Ishikawa (cell line): ENCODE data around the gene CCDC17.

Experiments used
- CEBPB ChIP-seq: IDR thresholded peaks from 2 replicates; pipeline ENCODE4 v1.6.1; 2012
- CREB1 ChIP-seq: IDR thresholded peaks from 2 replicates; pipeline ENCODE4 v1.6.1; 2012; ENCODE audit warnings: low read depth
- EGR1 ChIP-seq: IDR thresholded peaks from 2 replicates; pipeline ENCODE4 v1.6.1; 2012
- EP300 ChIP-seq: IDR thresholded peaks from 2 replicates; pipeline ENCODE4 v1.6.1; 2012; ENCODE audit warnings: borderline replicate concordance
- FOXM1 ChIP-seq: IDR thresholded peaks from 2 replicates; pipeline ENCODE4 v1.6.1; 2012; ENCODE audit warnings: low read depth, borderline replicate concordance
- MAX ChIP-seq: IDR thresholded peaks from 2 replicates; pipeline ENCODE4 v1.6.1; 2012
- NFIC ChIP-seq: IDR thresholded peaks from 2 replicates; pipeline ENCODE4 v1.6.1; 2012
- RAD21 ChIP-seq: IDR thresholded peaks from 2 replicates; pipeline ENCODE4 v1.6.1; 2012; ENCODE audit warnings: low read depth
- REST ChIP-seq: IDR thresholded peaks from 2 replicates; pipeline ENCODE4 v1.6.1; 2012; ENCODE audit warnings: low read depth, mild to moderate bottlenecking
- TAF1 ChIP-seq: IDR thresholded peaks from 2 replicates; pipeline ENCODE4 v1.6.1; 2012; ENCODE audit warnings: low read depth, mild to moderate bottlenecking
- TCF12 ChIP-seq: IDR thresholded peaks from 2 replicates; pipeline ENCODE4 v1.6.1; 2012; ENCODE audit warnings: low read depth
- TEAD4 ChIP-seq: IDR thresholded peaks from 2 replicates; pipeline ENCODE4 v1.6.1; 2012
- YY1 ChIP-seq: IDR thresholded peaks from 2 replicates; pipeline ENCODE4 v1.6.1; 2012; ENCODE audit warnings: low read depth
- ZBTB7A ChIP-seq: IDR thresholded peaks from 2 replicates; pipeline ENCODE4 v1.6.1; 2012; ENCODE audit warnings: low read depth
- TF ChIP-seq, protein P1 (sequence below): IDR thresholded peaks from 2 replicates; pipeline ENCODE4 v1.6.1; 2012

CCDC17 gene

GRCh38 chr1:45656573-45657226 is 32.8 kb upstream of the CCDC17 start:
- TF ChIP-seq REST (no peak), YY1 (no peak), TAF1 (no peak), RAD21 (no peak), ZBTB7A (no peak), FOXM1 (no peak), CEBPB (no peak), EP300 (no peak), MAX (no peak), NFIC (no peak), CREB1 (no peak), EGR1 (no peak), TEAD4 (no peak), TCF12 (no peak)
- TF ChIP-seq, protein P1, sequence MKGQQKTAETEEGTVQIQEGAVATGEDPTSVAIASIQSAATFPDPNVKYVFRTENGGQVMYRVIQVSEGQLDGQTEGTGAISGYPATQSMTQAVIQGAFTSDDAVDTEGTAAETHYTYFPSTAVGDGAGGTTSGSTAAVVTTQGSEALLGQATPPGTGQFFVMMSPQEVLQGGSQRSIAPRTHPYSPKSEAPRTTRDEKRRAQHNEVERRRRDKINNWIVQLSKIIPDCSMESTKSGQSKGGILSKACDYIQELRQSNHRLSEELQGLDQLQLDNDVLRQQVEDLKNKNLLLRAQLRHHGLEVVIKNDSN = no peak

DNA sequence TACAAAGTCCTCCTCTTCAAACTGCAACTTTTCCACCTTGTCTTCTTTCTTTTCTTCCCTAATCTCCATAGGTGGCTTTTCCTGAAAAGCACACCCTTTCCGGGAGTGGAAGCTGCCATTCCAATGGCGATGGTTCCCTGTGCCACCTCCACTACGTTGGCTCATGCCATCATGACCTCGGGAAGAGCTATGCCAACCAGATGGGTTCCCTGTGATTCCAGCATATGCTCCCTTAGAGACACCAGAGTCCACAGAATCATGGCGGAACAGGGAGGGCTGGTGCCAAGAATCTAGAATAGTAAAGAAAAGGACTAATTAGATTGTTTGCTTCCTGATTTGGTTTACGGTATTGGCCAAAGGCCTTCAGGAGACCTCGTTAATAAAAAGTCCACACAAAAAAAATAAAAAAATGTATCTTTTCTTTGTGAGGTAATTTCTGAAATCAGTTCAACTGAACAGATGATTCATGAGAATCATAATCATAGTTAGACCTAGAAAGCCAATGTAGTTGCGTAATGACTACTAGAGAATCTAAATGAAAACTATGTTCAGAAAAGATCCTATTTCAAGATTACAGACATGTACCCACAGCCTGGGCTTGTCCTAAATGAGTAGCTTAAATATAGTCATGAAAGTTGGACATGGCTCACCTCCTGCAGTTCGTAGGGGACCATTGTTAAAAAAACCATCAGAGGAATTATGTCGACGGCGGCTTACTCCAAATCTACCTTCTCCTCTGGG is 30.9 kb upstream of the CCDC17 start:
- TF ChIP-seq TCF12 (no peak), TEAD4 (no peak), EGR1 (no peak), CEBPB (no peak), RAD21 (no peak)

- TF ChIP-seq TEAD4 (no peak), NFIC (no peak), FOXM1 (no peak), TAF1 (no peak), YY1 (no peak)
Measured at GRCh38 chr1:45647248-45648021, 23.6 kb upstream of the CCDC17 start.

GRCh38 chr1:45644661-45645060 is 20.8 kb upstream of the CCDC17 start:
- TF ChIP-seq CREB1 = no peak
- TF ChIP-seq TAF1 = no peak
- no peak for TF ChIP-seq EP300
- no peak for TF ChIP-seq MAX
- no peak for TF ChIP-seq CEBPB
- no peak for TF ChIP-seq REST
- TF ChIP-seq YY1 = no peak
- TF ChIP-seq RAD21 = no peak
- TF ChIP-seq NFIC = no peak
- TF ChIP-seq, protein P1 = no peak
- TF ChIP-seq TEAD4 = no peak
- TF ChIP-seq TCF12 = no peak
- no peak for TF ChIP-seq EGR1
- no peak for TF ChIP-seq FOXM1
- TF ChIP-seq ZBTB7A = no peak

DNA sequence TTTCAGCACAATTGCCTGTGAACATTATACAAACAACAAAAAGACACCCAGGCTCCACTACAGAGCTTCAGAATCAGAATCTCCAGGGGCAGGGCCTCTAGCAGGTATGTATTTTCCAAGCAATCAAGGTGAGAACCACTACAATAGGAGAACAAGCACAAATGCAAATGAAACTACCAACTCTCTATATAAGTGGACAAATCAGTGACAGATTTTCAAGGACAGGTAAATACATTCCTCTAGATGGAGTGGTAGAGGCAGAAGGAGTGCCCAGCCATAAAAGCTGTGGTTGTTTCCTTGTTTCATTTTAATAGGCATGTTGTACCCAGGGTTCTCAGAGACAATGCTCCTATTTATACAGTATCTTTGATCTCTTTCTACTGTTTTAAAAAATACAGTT is 20.1 kb upstream of the CCDC17 start:
- TF ChIP-seq, protein P1 = no peak
- no peak for TF ChIP-seq TCF12
- peak; percentile 38; the same call in 1 of the 2 replicates for TF ChIP-seq TEAD4
- peak; percentile 43 for TF ChIP-seq RAD21
- TF ChIP-seq MAX = no peak
- no peak for TF ChIP-seq ZBTB7A
- no peak for TF ChIP-seq TAF1
- no peak for TF ChIP-seq EP300
- no peak for TF ChIP-seq CREB1
